ENCODE data around the gene NAV2. TPM values are rescaled to one million over a fixed set of nuclear protein-coding genes. Genes with fewer than 3 reads are reported as not detected.

The NAV2 gene
- total RNA-seq, 1 experiment from 2014 or later: 2.1 TPM

DNA sequence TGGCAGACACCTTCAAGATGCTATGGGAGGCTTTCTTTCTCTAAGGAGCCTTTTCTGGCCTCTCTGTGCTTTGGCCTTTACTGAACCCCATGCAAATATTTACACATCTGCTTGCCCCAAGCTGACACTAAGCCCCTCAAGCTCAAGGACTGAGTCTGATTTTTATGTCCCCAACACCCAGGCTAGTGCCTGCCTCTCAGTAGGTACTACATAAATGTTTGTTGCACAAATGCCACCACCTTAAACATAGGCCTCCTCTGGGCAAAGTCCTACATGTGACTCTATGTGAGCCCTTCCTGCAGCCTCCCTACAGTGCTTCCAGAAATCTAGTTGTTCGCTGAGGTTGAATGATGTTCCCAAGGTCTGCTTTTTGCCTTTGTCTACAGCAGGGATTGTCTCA is 260.0 kb downstream of the NAV2 start:
- no peaks in the 10 kb centered on the region; the same call in 1 of the 2 replicates for H3K27me3 ChIP-seq (ENCODE audit: insufficient read depth, low read length)
- intact Hi-C loops (cut with micrococcal nuclease): no loop called here
- H3K9me2 ChIP-seq (ENCODE audit: insufficient read depth): no peaks in the 10 kb centered on the region
- ChIA-PET POLR2A (no interaction called here), CTCF (no interaction called here), RAD21 (ENCODE audit: low non-redundant PET in 1 of 2, low total read pairs in 2 of 2, uncharacterized antibody in 2 of 2, unreplicated experiment in 2 of 2) (no interaction called here)
- no TSS peak for BruUV-seq (replicated peaks)
- DNase-seq (ENCODE audit: low read depth, low spot score): no peak
- no peak overlapping the region for H3K4me2 ChIP-seq (ENCODE audit: low read length)
- TF ChIP-seq SIN3A (IDR thresholded peaks at IDR 0.05; ENCODE audit: low read depth): no peak
- TF ChIP-seq EGR1 (IDR thresholded peaks at IDR 0.05; ENCODE audit: low read depth): no peak
- TF ChIP-seq, protein P1, sequence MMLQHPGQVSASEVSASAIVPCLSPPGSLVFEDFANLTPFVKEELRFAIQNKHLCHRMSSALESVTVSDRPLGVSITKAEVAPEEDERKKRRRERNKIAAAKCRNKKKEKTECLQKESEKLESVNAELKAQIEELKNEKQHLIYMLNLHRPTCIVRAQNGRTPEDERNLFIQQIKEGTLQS (IDR thresholded peaks at IDR 0.05): no peak
- TF ChIP-seq FOSL1 (IDR thresholded peaks at IDR 0.05; ENCODE audit: low read depth): no peak
- no peak for TF ChIP-seq EZH2 (IDR thresholded peaks at IDR 0.05)
- no peak overlapping the region for H3K27ac ChIP-seq (ENCODE audit: low read depth, low read length)
- H3K36me3 ChIP-seq (ENCODE audit: control insufficient read depth in 1 of 2, insufficient read depth in 2 of 2, low read length in 2 of 2): no peaks in the 10 kb centered on the region
- H3K4me1 ChIP-seq (ENCODE audit: control insufficient read depth in 1 of 2, insufficient read depth in 2 of 2, low read length in 2 of 2): no peaks in the 10 kb centered on the region
- H3K9me3 ChIP-seq (ENCODE audit: control insufficient read depth in 1 of 2, insufficient read depth in 1 of 2, low read depth in 1 of 2, low read length in 2 of 2): no peaks in the 10 kb centered on the region
- H2AFZ ChIP-seq (ENCODE audit: low read depth, low read length, poor library complexity, severe bottlenecking): no peak overlapping the region
- ATAC-seq: no peak
- H4K20me1 ChIP-seq (ENCODE audit: insufficient read depth): no peaks in the 10 kb centered on the region
- H3K9ac ChIP-seq (ENCODE audit: low read length): no peak overlapping the region
- H3K79me2 ChIP-seq (ENCODE audit: insufficient read depth, low read length): no peaks in the 10 kb centered on the region
- H3K4me3 ChIP-seq (replicated peaks in 1 of 2; ENCODE audit: low read depth in 1 of 2, low read length in 2 of 2): no peak overlapping the region

DNA sequence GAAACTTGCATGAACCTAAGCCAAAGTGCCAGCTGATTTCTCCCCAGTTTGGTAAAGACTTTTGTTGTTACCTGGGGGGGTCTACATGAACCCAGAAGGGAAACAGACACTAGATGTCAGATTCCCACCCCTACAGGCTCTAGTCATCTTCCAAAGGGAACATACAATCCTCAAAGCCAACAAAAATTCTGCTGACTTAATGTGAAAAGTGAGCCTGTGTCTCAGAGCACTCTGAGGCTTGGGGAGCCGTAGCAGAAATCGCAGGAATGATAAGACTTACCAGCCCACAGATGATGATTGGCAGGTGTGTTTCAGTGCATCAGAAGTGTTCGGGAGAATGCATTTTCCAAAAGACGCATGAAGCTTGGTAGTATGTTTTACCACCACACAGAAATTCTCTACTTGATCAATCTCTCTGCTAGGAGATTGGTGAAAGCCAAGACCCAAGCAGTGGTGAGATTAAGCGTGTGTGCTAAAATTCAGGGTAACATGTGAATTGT is 260.5 kb downstream of the NAV2 start:
- POLR2A ChIA-PET: no interaction called here
- no peak overlapping the region for H3K4me2 ChIP-seq (ENCODE audit: low read length)
- no peaks in the 10 kb centered on the region for H3K9me2 ChIP-seq (ENCODE audit: insufficient read depth)
- H3K27ac ChIP-seq (ENCODE audit: low read depth, low read length): no peak overlapping the region
- H3K4me1 ChIP-seq (ENCODE audit: control insufficient read depth in 1 of 2, insufficient read depth in 2 of 2, low read length in 2 of 2): peaks cover 0 to 2% of the 10 kb centered on the region in 2 experiments; a peak in 3 of 4 replicates
- H3K4me3 ChIP-seq (replicated peaks in 1 of 2; ENCODE audit: low read depth in 1 of 2, low read length in 2 of 2): no peak overlapping the region
- no peak overlapping the region for H2AFZ ChIP-seq (ENCODE audit: low read depth, low read length, poor library complexity, severe bottlenecking)
- intact Hi-C loops (cut with micrococcal nuclease): no loop called here
- TF ChIP-seq EZH2phosphoT487 (IDR thresholded peaks at IDR 0.05; ENCODE audit: borderline replicate concordance) (no peak), FOSL1 (IDR thresholded peaks at IDR 0.05; ENCODE audit: low read depth) (no peak), JUND (IDR thresholded peaks at IDR 0.05) (no peak), TCF7L2 (IDR thresholded peaks at IDR 0.05; ENCODE audit: borderline replicate concordance, extremely low read depth, insufficient read depth, insufficient read length) (no peak), POLR2AphosphoS5 (IDR thresholded peaks at IDR 0.05; ENCODE audit: low read depth, low read length) (no peak), ELF1 (IDR thresholded peaks at IDR 0.05; ENCODE audit: borderline replicate concordance, low read depth) (no peak), EGR1 (IDR thresholded peaks at IDR 0.05; ENCODE audit: low read depth) (no peak), RAD21 (IDR thresholded peaks at IDR 0.05; ENCODE audit: low read depth) (no peak)
- TF ChIP-seq, protein P2, sequence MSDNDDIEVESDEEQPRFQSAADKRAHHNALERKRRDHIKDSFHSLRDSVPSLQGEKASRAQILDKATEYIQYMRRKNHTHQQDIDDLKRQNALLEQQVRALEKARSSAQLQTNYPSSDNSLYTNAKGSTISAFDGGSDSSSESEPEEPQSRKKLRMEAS (IDR thresholded peaks at IDR 0.05): no peak
- H3K9ac ChIP-seq (ENCODE audit: low read length): no peak overlapping the region
- H3K27me3 ChIP-seq (ENCODE audit: insufficient read depth, low read length): no peaks in the 10 kb centered on the region; the same call in 1 of the 2 replicates
- no peaks in the 10 kb centered on the region for H3K79me2 ChIP-seq (ENCODE audit: insufficient read depth, low read length)
- CTCF ChIA-PET: no interaction called here
- DNase-seq (ENCODE audit: low read depth, low spot score) (no peak), ATAC-seq (no peak)
- no peaks in the 10 kb centered on the region for H3K36me3 ChIP-seq (ENCODE audit: control insufficient read depth in 1 of 2, insufficient read depth in 2 of 2, low read length in 2 of 2)
- BruUV-seq (replicated peaks): no TSS peak
- no peaks in the 10 kb centered on the region for H4K20me1 ChIP-seq (ENCODE audit: insufficient read depth)
- RAD21 ChIA-PET (ENCODE audit: low non-redundant PET in 1 of 2, low total read pairs in 2 of 2, uncharacterized antibody in 2 of 2, unreplicated experiment in 2 of 2): no interaction called here
- H3K9me3 ChIP-seq (ENCODE audit: control insufficient read depth in 1 of 2, insufficient read depth in 1 of 2, low read depth in 1 of 2, low read length in 2 of 2): no peaks in the 10 kb centered on the region

Measured in HCT116 (cell line).